Uterus (tissue), 4 donors: ENCODE measurements around the gene G6PC2. TPM values are rescaled to one million over a fixed set of nuclear protein-coding genes. Genes with fewer than 3 reads are reported as not detected.

ENCODE experiments used
- DNase-seq, 2 donors: peaks; one replicate each; pipeline ENCODE4 v3.0.0-alpha.2; 2019 to 2020
- H3K27ac ChIP-seq, 2 donors: fragments of 200-600 bp; sonication (generic); 1 replicate in 1 of 2; 2 replicates in 1 of 2; pipeline ENCODE4 v1.5.1; 2016 to 2018
- H3K27me3 ChIP-seq, 2 donors: fragments of 200-600 bp; sonication (generic); one replicate each; pipeline ENCODE4 v1.5.1; 2018 to 2019; ENCODE audit warnings: control low read depth in 1 of 2
- H3K36me3 ChIP-seq, 2 donors: fragments of 200-600 bp; sonication (generic); one replicate each; pipeline ENCODE4 v1.5.1; 2019; ENCODE audit warnings: control low read depth in 1 of 2
- H3K4me1 ChIP-seq, 2 donors: fragments of 200-600 bp; sonication (generic); one replicate each; pipeline ENCODE4 v1.5.1; 2018 to 2019; ENCODE audit warnings: control low read depth in 1 of 2
- H3K4me3 ChIP-seq, 2 donors: fragments of 200-600 bp; sonication (generic); 1 replicate in 1 of 2; 2 replicates in 1 of 2; pipeline ENCODE4 v1.5.1; 2018 to 2019; ENCODE audit warnings: mild to moderate bottlenecking in 1 of 2
- H3K9me3 ChIP-seq, 2 donors: fragments of 200-600 bp; sonication (generic); one replicate each; pipeline ENCODE4 v1.5.1; 2019; ENCODE audit warnings: control low read depth in 1 of 2
- POLR2A ChIP-seq, 2 donors: fragments of 450-650 bp; IDR thresholded peaks; one replicate each; pipeline ENCODE4 v1.6.1; 2016; ENCODE audit warnings: antibody characterized with exemption in 2 of 2, mild to moderate bottlenecking in 1 of 2, moderate library complexity in 1 of 2
- intact Hi-C: fragments of 100-400 bp; cut with DNase I; formaldehyde crosslinking; loops from one replicate; pipeline ENCODE4 v1.15.1; 2023; ENCODE audit warnings: low total_unique reads
- total RNA-seq, 4 donors: library from RNA; depleted of rRNA in 3 of 4; stranded (reverse); fragments of >200 nt in 3 of 4; gene quantifications; one replicate each; pipeline versions ENCODE4 v1.1.0 to v1.2.4, GENCODE V29; 2014 to 2023
- TF ChIP-seq, protein P1 (sequence below), 4 experiments: fragments of 200-600 bp in 2 of 4; fragments of 450-650 bp in 2 of 4; sonication (generic) in 2 of 4; IDR thresholded peaks; one replicate each; pipeline ENCODE4 v1.5.1; 2016 to 2019; ENCODE audit warnings: antibody characterized with exemption in 4 of 4, mild to moderate bottlenecking in 2 of 4, moderate library complexity in 1 of 4
- donor health status: DM: yes; HTN: yes; CAD: no.

G6PC2 gene
- total RNA-seq, 4 donors from 2014 or later, result 0.95 TPM; not detected in 3

GRCh38 chr2:168935810-168936581, 34.9 kb downstream of the G6PC2 start:
- Histone ChIP-seq H3K4me1 (no peaks in the 10 kb centered on the region), H3K4me3 (no peak overlapping the region), H3K27ac (no peak overlapping the region), H3K9me3 (no peaks in the 10 kb centered on the region), H3K36me3 (no peaks in the 10 kb centered on the region), H3K27me3 (no peaks in the 10 kb centered on the region)
- TF ChIP-seq POLR2A (IDR thresholded peaks at IDR 0.05), result no peak
- TF ChIP-seq, protein P1, sequence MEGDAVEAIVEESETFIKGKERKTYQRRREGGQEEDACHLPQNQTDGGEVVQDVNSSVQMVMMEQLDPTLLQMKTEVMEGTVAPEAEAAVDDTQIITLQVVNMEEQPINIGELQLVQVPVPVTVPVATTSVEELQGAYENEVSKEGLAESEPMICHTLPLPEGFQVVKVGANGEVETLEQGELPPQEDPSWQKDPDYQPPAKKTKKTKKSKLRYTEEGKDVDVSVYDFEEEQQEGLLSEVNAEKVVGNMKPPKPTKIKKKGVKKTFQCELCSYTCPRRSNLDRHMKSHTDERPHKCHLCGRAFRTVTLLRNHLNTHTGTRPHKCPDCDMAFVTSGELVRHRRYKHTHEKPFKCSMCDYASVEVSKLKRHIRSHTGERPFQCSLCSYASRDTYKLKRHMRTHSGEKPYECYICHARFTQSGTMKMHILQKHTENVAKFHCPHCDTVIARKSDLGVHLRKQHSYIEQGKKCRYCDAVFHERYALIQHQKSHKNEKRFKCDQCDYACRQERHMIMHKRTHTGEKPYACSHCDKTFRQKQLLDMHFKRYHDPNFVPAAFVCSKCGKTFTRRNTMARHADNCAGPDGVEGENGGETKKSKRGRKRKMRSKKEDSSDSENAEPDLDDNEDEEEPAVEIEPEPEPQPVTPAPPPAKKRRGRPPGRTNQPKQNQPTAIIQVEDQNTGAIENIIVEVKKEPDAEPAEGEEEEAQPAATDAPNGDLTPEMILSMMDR (IDR thresholded peaks at IDR 0.05), result no peak
- DNase-seq, result no peak
- intact Hi-C loops, result no loop called here

DNA sequence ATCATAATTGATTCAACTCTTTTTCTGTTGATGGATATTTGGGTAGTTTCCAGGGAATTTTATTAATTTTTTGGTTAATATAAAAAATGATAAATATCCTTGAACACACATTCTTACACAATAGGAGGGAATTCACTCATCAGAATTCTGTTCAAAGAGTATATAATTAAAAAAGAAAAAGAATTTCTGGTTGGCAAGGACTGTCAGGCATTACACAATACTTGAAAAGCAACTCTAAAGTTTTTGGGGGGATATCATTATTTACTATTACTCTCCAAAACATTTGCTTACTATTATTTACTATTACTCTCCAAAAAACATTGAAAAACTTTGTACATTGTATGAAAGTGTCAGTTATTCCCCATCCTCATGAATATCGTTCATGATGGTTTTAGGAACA, 38.0 kb downstream of the G6PC2 start:
- no peaks in the 10 kb centered on the region for H3K27me3 ChIP-seq
- no peaks in the 10 kb centered on the region for H3K36me3 ChIP-seq
- no peak overlapping the region for H3K27ac ChIP-seq
- intact Hi-C loops, result no loop called here
- no peak overlapping the region for H3K4me3 ChIP-seq
- no peak for DNase-seq
- TF ChIP-seq, protein P1 (IDR thresholded peaks at IDR 0.05), result no peak
- TF ChIP-seq POLR2A (IDR thresholded peaks at IDR 0.05), result no peak
- no peaks in the 10 kb centered on the region for H3K9me3 ChIP-seq
- H3K4me1 ChIP-seq, result no peaks in the 10 kb centered on the region

GRCh38 chr2:168939918-168940317, 38.8 kb downstream of the G6PC2 start:
- Histone ChIP-seq H3K27me3 (no peaks in the 10 kb centered on the region), H3K27ac (no peak overlapping the region), H3K4me1 (no peaks in the 10 kb centered on the region), H3K4me3 (no peak overlapping the region), H3K9me3 (no peaks in the 10 kb centered on the region), H3K36me3 (no peaks in the 10 kb centered on the region)
- DNase-seq, result no peak
- intact Hi-C loops, result no loop called here
- no peak for TF ChIP-seq POLR2A (IDR thresholded peaks at IDR 0.05)
- TF ChIP-seq, protein P1 (IDR thresholded peaks at IDR 0.05), result no peak

DNA sequence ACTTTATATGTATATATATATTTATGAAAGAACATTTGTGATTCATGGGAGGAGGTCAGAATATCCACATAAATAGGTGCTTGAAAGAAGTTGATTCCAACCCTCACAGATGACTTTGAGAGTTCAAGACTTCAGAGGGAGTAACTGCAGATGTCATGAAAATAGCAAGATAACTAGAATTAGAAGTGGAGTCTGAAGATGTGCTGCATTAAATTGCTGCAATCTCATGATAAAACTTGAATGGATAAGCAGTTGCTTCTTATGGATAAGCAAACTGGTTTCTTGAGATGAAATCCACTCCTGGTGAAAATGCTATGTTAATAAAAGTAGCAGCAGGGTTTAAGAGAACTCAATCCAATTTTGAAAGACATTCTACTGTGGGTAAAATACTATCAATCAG, 40.2 kb downstream of the G6PC2 start:
- Histone ChIP-seq H3K27me3 (no peaks in the 10 kb centered on the region), H3K4me1 (no peaks in the 10 kb centered on the region), H3K4me3 (no peak overlapping the region), H3K9me3 (no peaks in the 10 kb centered on the region), H3K27ac (no peak overlapping the region), H3K36me3 (no peaks in the 10 kb centered on the region)
- DNase-seq, result no peak
- intact Hi-C loops, result no loop called here
- TF ChIP-seq, protein P1 (IDR thresholded peaks at IDR 0.05), result no peak
- no peak for TF ChIP-seq POLR2A (IDR thresholded peaks at IDR 0.05)

DNA sequence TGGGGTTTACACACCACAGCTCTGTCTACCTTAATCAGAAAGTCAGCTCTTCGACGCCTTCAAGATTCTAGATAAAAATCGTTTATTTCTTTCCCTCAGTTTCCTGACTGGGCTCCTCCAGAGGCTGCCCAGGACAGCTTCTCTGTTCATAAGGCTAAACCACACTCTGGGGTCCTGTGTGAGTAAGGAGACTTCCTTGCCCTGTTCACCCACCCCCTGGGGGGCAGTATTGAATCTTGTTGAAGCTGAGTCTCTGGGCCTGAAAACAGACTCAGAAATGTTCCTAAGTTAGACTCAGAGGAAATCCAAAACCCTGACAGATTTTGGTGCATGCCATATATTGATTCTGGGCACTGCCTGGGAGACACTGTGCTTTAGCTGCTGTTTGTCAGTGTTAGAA, 43.0 kb downstream of the G6PC2 start:
- TF ChIP-seq, protein P1 (IDR thresholded peaks at IDR 0.05), result no peak
- TF ChIP-seq POLR2A (IDR thresholded peaks at IDR 0.05), result no peak
- no peak for DNase-seq

More for the DNA sequence above, 43.0 kb downstream of the G6PC2 start:
- no peaks in the 10 kb centered on the region for H3K36me3 ChIP-seq
- no peak overlapping the region for H3K4me3 ChIP-seq
- no peak overlapping the region for H3K27ac ChIP-seq
- no peaks in the 10 kb centered on the region for H3K4me1 ChIP-seq
- no peaks in the 10 kb centered on the region for H3K9me3 ChIP-seq
- intact Hi-C loops, result no loop called here
- no peaks in the 10 kb centered on the region for H3K27me3 ChIP-seq
